C1 segment of cervical spinal cord (tissue), 14 donors: ENCODE measurements around the gene UTP20.

Experiments
- DNase-seq, 14 donors: peaks; one replicate each; lab custom pipeline; 2025; lab: John Stamatoyannopoulos, UW

The UTP20 gene

GRCh38 chr12:101280006-101280505 is at the start of gene UTP20:
UTP20 (plus strand) TSS chr12:101280105; CDS start chr12:101280283, 178 bp downstream.
- DNase-seq = peak; percentile 44 to 93 (median 85)

GRCh38 chr12:101230547-101230946 is 49.4 kb upstream of the UTP20 start:
- DNase-seq = no peak

GRCh38 chr12:101231636-101232035 is 48.3 kb upstream of the UTP20 start:
- DNase-seq = no peak

GRCh38 chr12:101235686-101236085 is 44.2 kb upstream of the UTP20 start:
- no peak for DNase-seq

DNA sequence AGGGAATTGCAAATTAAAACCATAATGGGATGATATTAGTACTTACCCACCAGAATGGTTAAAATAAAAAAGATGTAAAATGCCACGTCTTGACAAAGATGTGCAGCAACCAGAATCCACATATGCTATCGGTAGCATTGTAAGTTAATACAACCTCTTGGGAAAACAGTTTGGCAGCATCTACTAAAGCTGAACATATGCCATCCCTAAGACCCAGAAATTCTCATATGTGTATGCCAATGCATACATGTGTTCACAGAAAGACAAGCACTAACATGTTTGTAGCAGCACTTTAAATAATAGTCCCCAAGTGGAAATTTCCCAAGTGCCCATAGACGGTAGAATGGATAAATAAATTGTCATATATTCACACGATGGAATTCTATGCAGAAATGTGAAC is 41.6 kb upstream of the UTP20 start:
- DNase-seq = no peak

DNA sequence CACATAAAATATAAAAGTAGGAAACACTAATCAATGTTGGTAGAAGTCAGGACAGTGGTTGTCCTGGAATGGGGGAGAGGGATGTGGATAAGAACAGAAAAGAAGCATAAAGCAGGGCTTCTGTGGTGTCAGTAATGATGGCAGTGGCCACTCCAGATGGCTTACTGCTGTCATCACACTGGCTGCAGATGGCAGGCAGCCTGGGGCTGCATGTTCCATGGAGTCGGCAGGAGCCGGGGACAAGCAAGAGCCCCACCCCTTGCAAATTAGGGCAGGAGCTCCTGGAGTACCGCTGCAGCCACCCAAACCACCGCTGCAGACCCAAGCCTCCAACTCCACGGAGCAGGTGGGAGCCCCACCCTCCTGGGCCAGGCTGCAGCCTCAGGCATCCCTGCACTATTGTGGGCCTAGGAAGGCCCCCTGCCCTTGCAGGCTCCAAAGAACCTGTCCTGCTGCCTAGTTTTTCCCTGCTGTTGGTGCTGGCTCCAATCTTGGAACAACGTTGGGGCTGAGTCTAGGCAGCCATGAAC is 41.0 kb upstream of the UTP20 start:
- DNase-seq = peak in 1 of 14 donors; percentile 2

GRCh38 chr12:101243074-101243473 is 36.8 kb upstream of the UTP20 start:
- DNase-seq = no peak

- DNase-seq = no peak
These were observed 36.3 kb upstream of the UTP20 start for GRCh38 chr12:101243616-101244015.

GRCh38 chr12:101256266-101256665 is 23.6 kb upstream of the UTP20 start:
- DNase-seq = no peak

DNA sequence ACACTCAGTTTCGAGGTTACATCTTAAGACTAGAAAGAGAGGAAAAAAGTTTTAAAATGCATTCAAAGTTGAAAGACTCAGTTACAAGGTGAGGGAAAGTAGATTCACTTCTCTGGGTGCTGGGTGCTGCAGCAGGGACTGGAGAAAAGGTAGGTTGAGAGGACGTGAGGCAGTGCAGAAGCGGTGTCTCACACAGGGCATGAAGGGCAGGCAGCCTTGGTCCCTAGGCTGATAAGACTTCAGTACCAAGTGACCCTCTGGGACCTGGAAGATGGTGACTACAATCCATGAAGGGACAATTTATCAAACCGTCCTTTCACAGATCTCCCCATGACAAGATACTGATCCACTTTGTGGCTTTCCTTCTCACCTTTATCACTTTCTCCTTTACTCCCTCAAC is 22.5 kb upstream of the UTP20 start:
- no peak for DNase-seq

GRCh38 chr12:101267111-101267510 is 12.8 kb upstream of the UTP20 start:
- DNase-seq = no peak

- DNase-seq = no peak
These were observed 3.5 kb upstream of the UTP20 start for GRCh38 chr12:101276433-101276832.

DNA sequence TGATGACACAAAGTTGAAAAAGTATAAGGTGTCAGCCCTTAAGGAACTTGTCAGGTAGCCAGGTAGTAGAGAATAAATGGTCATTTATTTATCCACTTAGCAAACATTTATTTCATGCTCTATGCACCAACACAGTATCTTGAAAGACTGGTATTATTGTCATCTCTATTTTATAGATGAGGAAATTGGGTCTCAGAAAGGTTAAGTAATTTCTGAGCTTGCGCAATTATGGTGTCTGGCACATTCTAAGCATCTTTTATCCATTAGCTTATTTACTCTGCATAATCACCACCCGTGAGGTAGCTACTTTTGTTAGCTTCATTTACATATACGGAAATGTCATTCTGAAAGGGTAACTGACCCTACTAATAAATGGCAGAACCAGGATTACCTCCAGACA is 2.5 kb upstream of the UTP20 start:
- DNase-seq = no peak

DNA sequence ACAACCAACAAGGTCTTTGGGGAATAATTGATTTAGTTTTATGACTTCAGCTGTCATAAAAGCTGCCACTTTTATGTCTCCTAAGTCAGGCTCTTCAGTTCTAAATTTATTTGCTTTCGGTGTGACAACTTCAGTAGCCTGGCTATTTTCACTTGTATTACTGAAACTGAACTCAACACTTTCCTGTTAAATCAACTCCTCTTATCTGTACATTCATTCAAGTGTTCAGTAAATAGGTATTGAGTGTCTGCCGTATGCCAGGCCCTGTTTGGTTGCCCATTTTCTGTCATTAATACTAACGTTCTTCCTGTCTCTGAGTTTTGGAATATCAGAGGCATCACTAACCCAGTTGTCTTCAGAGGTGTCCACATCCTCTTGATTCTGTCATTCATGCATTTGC is 7.5 kb downstream of the UTP20 start:
- DNase-seq = no peak

GRCh38 chr12:101297661-101298060 is 17.8 kb downstream of the UTP20 start:
- no peak for DNase-seq

DNA sequence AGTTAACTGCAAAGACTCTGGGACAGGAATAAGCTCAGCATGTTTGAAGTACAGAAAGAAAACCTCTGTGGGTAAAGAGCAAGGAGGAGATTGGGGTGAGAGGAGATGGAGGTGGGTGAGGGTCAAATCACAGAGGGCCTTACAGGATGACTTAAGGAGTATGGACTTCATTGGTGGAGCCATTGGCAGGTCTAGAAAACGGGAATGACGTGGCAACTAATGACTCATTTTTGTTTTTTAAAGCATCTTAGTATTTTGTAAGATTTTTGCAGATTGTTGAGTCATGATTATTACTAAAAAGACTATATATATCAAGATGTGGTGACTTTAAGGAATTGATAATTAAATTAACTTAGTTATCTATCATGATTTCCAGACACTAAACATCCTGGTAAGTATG is 18.5 kb downstream of the UTP20 start:
- no peak for DNase-seq

GRCh38 chr12:101299346-101299745 is 19.4 kb downstream of the UTP20 start:
- DNase-seq = no peak

- DNase-seq = peak in 7 of 14 donors; percentile 2 to 67 (median 20)
These were observed 20.0 kb downstream of the UTP20 start for GRCh38 chr12:101299931-101300330.

DNA sequence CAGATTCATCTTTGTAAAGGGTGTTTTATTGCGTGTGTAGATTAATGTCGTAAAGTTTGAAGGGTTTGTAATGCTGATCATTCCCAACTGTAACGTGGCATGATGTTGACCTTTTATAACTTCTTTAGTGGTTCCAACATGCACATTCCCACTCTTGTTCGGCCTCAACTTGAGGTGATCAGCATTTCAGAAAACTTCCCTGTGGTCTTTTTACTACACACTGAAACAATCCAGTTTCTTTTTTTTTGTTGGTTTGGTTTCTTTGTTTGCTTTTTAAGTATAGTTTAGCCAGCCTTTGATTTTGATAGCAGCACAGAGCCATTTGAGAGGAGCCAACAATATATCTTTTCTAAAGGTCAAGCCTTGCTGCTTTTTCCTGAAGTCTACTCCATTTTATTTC is 22.8 kb downstream of the UTP20 start:
- no peak for DNase-seq

DNA sequence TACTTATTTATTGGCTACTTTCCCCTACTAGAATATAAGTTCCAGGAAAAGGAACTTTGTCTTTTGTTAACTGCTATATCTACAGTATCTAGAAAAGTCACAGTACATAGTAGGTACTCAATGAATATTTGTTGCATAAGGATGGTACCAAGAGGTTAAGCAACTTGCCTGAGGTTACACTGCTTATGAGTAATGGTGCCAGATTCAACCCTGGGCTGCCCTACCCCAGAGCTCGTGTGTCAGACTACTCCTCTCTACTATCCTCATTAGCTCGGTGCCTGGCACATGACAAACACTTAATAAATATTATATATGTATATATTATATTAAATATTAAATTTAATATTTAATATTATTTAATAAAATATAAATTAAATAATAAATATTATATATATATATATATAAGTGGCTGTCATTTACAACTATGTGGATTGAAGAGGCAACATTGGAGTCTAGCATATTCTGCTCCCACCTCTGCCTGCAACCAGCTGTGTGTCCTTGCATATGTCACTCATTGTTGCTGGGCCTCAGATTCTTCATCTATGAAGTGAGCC is 25.4 kb downstream of the UTP20 start:
- no peak for DNase-seq

- DNase-seq = no peak
These were observed 25.9 kb downstream of the UTP20 start for GRCh38 chr12:101305794-101306193.

- DNase-seq = no peak
These were observed 42.6 kb downstream of the UTP20 start for GRCh38 chr12:101322480-101322879.

DNA sequence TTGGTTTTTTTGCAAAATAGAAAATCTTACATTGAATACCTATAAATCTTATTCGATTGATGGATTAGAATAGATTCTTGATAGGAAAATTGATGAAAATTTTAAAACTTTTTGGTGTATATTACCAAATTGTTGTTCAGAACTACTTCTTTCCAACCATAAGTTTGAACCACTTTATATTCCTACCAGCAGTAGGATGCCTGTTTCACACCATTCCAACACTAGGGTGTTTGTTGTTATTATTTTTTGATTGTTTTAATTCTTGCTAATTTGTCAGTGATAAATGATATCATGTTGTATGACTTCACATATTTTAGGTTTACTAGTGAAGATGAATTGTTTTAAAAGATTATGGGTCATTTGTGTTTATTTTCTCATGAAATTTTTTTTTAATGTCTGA is 43.4 kb downstream of the UTP20 start:
- DNase-seq = no peak

DNA sequence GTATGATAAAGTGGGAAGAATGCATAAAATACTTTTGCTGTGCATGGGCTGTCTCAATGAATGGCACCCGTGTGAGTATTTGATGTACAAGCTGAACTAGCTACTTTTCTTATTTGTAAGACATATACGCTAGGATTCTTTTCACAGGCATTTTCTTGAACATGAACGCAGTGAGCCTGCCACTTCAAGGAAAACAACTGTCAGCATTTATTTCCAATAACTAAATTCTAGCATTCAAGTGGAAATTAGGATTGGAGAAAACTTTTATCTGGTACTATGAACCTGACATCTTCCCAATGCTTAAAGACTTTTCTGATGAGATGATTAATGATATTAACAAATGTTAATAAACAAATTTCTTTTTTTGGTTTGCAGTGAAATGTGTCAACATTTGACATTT is 45.7 kb downstream of the UTP20 start:
- no peak for DNase-seq
